Dedifferentiated amniotic fluid mesenchymal stem cell (primary cell): ENCODE results near the gene JSRP1.
"Not testable (repeated sequence)": the region's sequence is repeated elsewhere in the genome, so short reads cannot be mapped to it uniquely, and the experiment has no call there.

ENCODE experiments used
- DNase-seq: peaks from one replicate; pipeline ENCODE4 v3.0.0-alpha.2; 2016; ENCODE audit errors: extremely low spot score

Gene JSRP1

DNA sequence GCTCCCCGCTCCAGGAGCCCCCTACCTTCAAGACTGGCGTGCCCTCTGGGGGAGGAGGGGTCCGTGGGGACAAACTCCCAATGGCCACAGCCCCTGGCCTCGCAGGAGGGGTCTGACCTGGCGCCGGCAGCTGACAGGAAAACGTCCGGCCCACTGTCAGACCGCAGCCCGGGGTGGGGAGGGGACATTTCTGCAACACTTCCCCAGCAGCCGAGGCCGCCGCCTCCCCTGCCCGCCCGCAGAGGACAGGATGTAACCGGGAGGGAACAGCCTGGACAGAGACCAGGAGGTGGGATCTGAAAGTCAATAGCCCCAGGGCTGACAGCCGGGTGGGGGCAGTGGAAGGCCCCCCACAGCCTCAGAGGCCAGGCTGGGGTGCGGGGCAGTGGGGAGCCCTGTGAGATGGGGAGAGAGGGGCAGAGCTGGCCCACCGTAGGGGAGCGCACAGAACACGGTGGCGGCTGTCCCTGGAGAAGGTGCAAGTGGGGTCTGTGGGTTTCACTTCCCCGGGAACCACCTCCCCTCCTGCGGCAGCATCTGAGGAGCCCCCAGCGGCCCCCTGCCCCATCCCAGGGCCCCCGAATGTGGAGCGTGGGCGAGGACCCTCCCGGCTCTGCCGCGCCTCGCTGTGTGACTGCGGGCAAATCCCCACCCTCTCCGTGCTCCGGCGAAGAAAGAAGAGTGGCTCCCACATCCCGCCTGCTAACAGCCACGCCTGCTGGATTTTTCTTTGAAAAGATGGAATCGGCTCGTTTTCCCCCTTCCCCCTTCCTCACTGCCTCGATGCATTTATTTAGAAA lies 26.0 kb upstream of the JSRP1 start, which contains the start of gene PEAK3:
PEAK3 (minus strand) TSS at position 114 of the 800 bp plus-strand sequence. CDS start 1,244 bp downstream, outside the sequence.
- DNase-seq: no peak

- DNase-seq: not testable (repeated sequence)
These were observed 25.2 kb upstream of the JSRP1 start for GRCh38 chr19:2281265-2282061.

GRCh38 chr19:2280633-2281264 lies 24.5 kb upstream of the JSRP1 start:
- no peak for DNase-seq

DNA sequence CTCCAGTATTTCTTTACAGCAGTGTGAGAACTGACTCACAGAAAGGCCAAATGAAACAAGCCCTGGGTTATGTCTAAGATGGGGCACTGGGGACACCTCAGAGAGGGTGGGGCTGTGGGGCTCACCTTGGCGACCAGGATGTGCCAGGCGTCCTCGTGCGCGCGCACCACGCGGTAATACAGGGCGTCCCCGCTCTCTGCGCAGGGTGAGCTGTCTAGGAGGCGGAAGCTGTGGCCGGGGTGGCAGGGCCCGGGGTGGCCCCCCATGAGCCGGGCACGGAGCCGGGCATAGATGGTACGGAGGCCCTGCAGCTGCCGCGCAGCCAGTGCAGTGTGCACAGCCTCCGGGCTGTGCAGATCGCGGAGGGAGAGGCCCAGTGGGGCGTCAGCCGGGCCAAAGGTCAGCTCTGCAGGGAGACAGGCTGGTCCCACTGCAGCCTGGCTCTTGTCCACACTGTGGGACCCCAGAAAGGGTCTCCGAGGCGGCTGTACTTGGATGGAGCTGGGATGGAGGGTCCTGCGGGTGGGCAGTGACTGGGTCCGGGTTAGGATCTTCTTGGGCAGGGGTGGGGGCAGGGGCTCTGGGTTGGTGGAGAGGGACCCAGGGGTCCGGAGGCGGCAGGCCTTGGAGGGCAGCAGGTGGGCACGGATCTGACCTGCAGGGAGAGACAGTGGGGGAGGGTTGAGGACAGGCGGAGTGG lies 22.4 kb upstream of the JSRP1 start:
- no peak for DNase-seq

- no peak for DNase-seq
These were observed 20.9 kb upstream of the JSRP1 start for GRCh38 chr19:2277138-2277537.

- no peak for DNase-seq
These were observed 20.3 kb upstream of the JSRP1 start for GRCh38 chr19:2276429-2276986.

DNA sequence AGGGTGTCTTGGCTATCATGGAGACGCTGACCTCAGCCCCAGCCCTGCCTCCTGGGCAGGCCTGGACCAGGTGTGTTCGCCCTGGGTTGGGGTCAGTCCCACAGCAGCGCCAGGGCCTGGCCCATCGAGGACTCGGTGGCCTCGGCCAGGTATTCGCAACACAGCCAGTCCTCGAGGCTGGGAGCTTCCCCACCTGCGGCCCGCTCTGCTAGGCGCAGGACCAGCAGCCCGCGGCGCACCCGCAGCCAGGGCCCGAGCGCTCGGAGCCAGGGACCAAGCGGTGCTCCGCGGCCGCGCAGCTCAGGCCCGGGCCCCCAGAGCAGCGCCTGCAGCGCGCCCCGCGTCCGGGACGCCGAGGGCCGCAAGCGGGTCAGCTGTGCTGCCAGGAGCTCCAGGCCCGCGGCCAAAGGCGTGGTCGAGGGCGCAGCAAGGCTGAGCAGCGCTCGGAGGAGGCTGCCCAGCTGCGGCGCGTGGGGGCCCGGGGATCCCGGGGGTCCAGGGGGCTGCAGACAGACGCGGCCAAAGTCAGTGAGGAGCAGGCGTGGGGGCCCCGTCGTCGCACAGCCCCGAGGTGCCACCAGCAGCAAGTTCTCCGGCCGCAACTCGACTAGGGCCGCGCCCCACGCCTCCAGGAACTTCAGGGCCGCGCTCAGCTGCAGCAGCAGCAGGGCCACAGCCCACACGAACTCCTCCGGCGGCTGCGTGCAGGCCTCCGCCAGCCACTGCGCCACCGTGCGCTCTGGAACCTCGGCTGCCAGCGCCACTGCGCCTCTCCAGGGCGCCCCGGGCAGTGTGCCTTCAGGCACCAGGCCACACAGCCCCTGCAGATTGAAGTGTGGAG lies 19.6 kb upstream of the JSRP1 start:
- DNase-seq: no peak

- DNase-seq: peak; percentile 53
These were observed 18.8 kb upstream of the JSRP1 start for GRCh38 chr19:2274931-2275535.

GRCh38 chr19:2274185-2274711 lies 18.0 kb upstream of the JSRP1 start:
- DNase-seq: no peak

- DNase-seq: peak; percentile 24
These were observed 17.4 kb upstream of the JSRP1 start for GRCh38 chr19:2273356-2274184.

- DNase-seq: peak; percentile 41
These were observed 15.3 kb upstream of the JSRP1 start for GRCh38 chr19:2271234-2272103.

GRCh38 chr19:2270423-2271233 lies 14.4 kb upstream of the JSRP1 start:
- peak; percentile 67 for DNase-seq

DNA sequence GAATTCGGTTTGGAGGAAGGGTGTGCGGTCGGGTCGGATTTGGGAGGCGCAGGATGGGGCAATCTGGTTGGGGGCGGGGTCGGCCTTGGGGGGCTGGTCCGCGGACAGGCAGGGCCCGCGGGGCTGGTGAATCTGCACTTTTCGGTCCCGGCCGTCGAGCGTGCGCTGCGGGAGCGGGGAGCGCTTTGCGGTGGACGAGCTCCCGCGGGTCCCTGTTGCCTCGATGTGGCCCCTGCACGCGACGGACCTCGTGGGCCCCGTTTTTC lies 13.9 kb upstream of the JSRP1 start:
- DNase-seq: no peak

- DNase-seq: peak; percentile 93
These were observed 13.3 kb upstream of the JSRP1 start for GRCh38 chr19:2269244-2270156.

DNA sequence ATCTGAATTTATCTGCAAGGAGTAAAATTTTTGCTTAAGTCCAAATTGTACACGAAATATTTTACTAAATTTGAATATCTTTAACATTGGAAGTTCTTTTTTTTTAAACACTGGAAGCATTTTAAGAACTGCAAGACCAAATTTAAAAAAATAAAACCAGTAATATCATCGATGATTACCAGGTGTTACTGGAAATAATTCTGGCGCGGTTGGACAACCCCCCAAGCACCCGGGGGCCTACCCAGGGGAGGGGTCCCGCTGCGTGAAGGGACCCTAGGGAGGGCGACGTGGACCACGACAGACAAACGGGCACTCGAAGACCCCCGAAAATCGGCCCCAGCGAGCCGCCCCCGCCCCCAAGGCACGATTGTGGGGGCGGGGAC lies 12.6 kb upstream of the JSRP1 start:
- DNase-seq: no peak

- DNase-seq: no peak
These were observed 12.2 kb upstream of the JSRP1 start for GRCh38 chr19:2268480-2268830.
